HG02642 (cell line): ENCODE data around the gene OCA2.
"Not testable (repeated sequence)": the region's sequence is repeated elsewhere in the genome, so short reads cannot be mapped to it uniquely, and the experiment has no call there.

Source experiments
- ATAC-seq: cut with Tn5 transposase; IDR thresholded peaks from one replicate; pipeline ENCODE4 v1.9.1; 2021; ENCODE audit warnings: mild to moderate bottlenecking; ENCODE audit not compliant: unreplicated experiment, poor library complexity

The OCA2 gene

GRCh38 chr15:27965546-27965945 is 133.6 kb downstream of the OCA2 start:
- no peak for ATAC-seq

GRCh38 chr15:27961801-27962200 is 137.3 kb downstream of the OCA2 start:
- ATAC-seq: no peak

- no peak for ATAC-seq
Observed at GRCh38 chr15:27958911-27959578, 140.1 kb downstream of the OCA2 start.

- no peak for ATAC-seq
Observed at GRCh38 chr15:27956285-27956684, 142.8 kb downstream of the OCA2 start.

GRCh38 chr15:27955087-27955486 is 144.0 kb downstream of the OCA2 start:
- no peak for ATAC-seq

GRCh38 chr15:27952593-27952992 is 146.5 kb downstream of the OCA2 start:
- not testable (repeated sequence) for ATAC-seq

- ATAC-seq: no peak
Observed at GRCh38 chr15:27951191-27951890, 147.8 kb downstream of the OCA2 start.

- ATAC-seq: no peak
Observed at GRCh38 chr15:27949089-27949488, 150.0 kb downstream of the OCA2 start.

- ATAC-seq: no peak
Observed at GRCh38 chr15:27939246-27939645, 159.9 kb downstream of the OCA2 start.

GRCh38 chr15:27937851-27938250 is 161.3 kb downstream of the OCA2 start:
- no peak for ATAC-seq

- no peak for ATAC-seq
Observed at GRCh38 chr15:27936164-27936563, 163.0 kb downstream of the OCA2 start.

GRCh38 chr15:27935328-27935727 is 163.8 kb downstream of the OCA2 start:
- no peak for ATAC-seq

GRCh38 chr15:27934782-27935181 is 164.3 kb downstream of the OCA2 start:
- no peak for ATAC-seq

GRCh38 chr15:27933562-27933961 is 165.6 kb downstream of the OCA2 start:
- ATAC-seq: no peak

GRCh38 chr15:27932600-27932999 is 166.5 kb downstream of the OCA2 start:
- ATAC-seq: no peak

GRCh38 chr15:27928386-27928785 is 170.7 kb downstream of the OCA2 start:
- no peak for ATAC-seq

- ATAC-seq: no peak
Observed at GRCh38 chr15:27912283-27912682, 186.8 kb downstream of the OCA2 start.

- no peak for ATAC-seq
Observed at GRCh38 chr15:27906802-27907201, 192.3 kb downstream of the OCA2 start.

GRCh38 chr15:27903405-27903804 is 195.7 kb downstream of the OCA2 start:
- ATAC-seq: no peak

- ATAC-seq: no peak
Observed at GRCh38 chr15:27902680-27903385, 196.3 kb downstream of the OCA2 start.

GRCh38 chr15:27899583-27900285 is 199.4 kb downstream of the OCA2 start:
- ATAC-seq: no peak
